C4-2B (cell line): ENCODE measurements around the gene MYBPHL.
A peak's percentile ranks its signal among the peaks of the same experiment; 100 is the strongest.

Source experiments
- H3K27ac ChIP-seq: fragments of 450-650 bp; 2 replicates; pipeline ENCODE4 v1.5.1; 2017
- ZFX ChIP-seq: fragments of 450-650 bp; IDR thresholded peaks from 2 replicates; pipeline ENCODE4 v1.6.1; 2017
- TF ChIP-seq, protein P1 (sequence below): fragments of 450-650 bp; conservative IDR thresholded peaks from 2 replicates; pipeline ENCODE4 v1.5.1; 2017; ENCODE audit warnings: mild to moderate bottlenecking

Gene MYBPHL, protein sequence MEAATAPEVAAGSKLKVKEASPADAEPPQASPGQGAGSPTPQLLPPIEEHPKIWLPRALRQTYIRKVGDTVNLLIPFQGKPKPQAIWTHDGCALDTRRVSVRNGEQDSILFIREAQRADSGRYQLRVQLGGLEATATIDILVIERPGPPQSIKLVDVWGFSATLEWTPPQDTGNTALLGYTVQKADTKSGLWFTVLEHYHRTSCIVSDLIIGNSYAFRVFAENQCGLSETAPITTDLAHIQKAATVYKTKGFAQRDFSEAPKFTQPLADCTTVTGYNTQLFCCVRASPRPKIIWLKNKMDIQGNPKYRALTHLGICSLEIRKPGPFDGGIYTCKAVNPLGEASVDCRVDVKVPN

DNA sequence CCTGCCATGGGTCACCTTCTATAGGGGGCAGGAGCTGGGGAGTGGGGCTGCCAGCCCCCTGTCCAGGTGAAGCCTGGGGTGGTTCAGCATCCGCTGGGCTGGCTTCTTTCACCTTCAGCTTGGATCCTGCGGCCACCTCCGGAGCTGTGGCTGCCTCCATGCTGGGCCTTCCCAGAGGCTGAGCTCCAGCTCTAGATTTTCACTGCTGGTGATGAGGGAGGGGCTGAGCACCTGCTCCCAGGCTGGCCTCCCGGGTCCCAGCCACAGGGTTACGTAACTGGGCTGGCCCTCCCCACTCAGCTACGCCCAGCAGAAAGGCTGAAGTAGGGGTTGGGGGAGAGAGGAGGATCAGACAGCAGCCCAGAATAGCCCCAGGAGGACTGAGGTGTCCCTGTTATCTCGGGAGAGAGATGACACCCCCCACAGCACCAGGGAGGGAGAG lies at the start of gene MYBPHL:
TSS of gene MYBPHL (minus strand) at position 180 of the 442 bp plus-strand sequence. CDS start at position 160, 20 bp downstream.
- H3K27ac ChIP-seq = no peak within 1 kb of the TSS; the same call in 1 of the 2 replicates
- TF ChIP-seq, protein P1, sequence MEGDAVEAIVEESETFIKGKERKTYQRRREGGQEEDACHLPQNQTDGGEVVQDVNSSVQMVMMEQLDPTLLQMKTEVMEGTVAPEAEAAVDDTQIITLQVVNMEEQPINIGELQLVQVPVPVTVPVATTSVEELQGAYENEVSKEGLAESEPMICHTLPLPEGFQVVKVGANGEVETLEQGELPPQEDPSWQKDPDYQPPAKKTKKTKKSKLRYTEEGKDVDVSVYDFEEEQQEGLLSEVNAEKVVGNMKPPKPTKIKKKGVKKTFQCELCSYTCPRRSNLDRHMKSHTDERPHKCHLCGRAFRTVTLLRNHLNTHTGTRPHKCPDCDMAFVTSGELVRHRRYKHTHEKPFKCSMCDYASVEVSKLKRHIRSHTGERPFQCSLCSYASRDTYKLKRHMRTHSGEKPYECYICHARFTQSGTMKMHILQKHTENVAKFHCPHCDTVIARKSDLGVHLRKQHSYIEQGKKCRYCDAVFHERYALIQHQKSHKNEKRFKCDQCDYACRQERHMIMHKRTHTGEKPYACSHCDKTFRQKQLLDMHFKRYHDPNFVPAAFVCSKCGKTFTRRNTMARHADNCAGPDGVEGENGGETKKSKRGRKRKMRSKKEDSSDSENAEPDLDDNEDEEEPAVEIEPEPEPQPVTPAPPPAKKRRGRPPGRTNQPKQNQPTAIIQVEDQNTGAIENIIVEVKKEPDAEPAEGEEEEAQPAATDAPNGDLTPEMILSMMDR = no peak
- no peak for TF ChIP-seq ZFX

DNA sequence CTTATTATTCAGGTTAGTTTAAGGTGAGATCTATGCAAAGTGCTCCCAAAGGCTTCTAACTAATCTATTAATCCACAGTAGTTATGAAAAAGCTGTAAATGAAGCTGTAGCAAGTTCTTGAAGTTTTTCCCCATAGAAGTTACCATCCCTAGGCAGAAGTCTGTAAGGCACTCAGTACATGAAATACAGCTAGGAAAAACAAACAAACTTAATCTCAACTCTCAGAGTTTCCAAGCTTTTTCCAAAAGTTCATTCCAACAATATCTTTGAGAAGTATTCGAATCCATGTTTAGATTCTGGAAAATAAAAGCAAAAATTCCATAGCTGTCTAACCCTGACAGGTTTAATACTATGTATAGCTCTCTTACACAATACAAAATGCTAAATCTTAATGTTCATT lies 49.7 kb upstream of the MYBPHL start:
- no peak for TF ChIP-seq ZFX
- TF ChIP-seq, protein P1 = no peak
- H3K27ac ChIP-seq = no peak overlapping the region

DNA sequence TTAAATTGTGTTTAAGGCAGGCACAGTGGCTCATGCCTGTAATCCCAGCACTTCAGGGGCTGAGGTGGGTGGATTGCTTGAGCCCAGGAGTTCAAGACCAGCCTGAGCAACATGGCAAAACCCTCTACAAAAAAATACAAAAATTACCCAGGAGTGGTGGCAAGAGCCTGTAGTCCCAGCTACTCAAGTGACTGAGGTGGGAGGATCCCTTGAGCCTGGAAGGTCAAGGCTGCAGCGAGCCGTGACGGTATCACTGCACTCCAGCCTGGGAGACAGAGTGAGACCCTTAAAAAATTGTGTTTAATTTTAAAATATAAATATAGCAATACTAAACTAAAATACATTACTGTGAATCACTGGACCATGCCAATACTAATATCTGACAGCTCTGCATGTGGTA lies 48.1 kb upstream of the MYBPHL start:
- TF ChIP-seq, protein P1 = no peak
- no peak for TF ChIP-seq ZFX
- H3K27ac ChIP-seq = no peak overlapping the region

DNA sequence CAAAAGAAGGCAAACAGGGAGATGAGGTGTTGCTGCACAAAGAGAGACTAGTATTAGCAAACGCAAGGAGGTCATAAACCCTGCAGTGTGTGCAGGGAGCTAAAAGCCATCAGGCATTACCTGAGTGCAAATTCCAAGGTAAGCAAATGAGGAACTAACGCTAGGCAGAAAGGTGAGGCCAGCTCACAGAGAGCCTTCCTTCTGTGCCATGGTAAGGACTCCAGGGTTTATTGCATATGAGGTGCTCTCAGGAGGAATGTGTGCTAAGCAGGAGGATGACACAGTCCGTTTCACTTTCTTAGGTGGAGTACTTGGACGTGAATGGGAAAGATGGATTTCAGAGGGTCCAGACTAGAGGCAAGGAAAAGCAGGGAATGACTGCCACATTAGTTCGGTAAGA lies 44.6 kb upstream of the MYBPHL start:
- TF ChIP-seq ZFX = no peak
- TF ChIP-seq, protein P1 = no peak
- peak overlapping the region; percentile 18; the same call in 1 of the 2 replicates for H3K27ac ChIP-seq

DNA sequence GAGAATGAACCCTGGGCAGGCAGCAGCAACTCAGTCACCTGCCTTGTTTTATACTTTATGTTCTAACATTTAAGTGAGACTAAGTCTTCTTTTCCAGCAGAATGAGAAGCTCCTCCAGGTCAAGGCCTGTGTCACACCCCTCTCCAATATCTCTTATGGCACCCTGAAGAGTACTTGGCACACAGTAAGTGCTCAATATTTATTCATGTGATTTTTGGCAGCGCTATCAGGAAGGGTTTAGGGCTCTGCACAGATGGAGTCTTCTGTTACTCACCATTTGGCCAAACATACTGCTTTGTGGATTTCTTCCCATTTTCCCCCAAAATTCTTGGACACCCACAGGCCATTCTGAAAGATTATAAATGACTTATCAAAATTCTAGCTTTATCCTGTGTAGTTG lies 43.8 kb upstream of the MYBPHL start:
- no peak overlapping the region for H3K27ac ChIP-seq
- TF ChIP-seq, protein P1 = no peak
- TF ChIP-seq ZFX = no peak

DNA sequence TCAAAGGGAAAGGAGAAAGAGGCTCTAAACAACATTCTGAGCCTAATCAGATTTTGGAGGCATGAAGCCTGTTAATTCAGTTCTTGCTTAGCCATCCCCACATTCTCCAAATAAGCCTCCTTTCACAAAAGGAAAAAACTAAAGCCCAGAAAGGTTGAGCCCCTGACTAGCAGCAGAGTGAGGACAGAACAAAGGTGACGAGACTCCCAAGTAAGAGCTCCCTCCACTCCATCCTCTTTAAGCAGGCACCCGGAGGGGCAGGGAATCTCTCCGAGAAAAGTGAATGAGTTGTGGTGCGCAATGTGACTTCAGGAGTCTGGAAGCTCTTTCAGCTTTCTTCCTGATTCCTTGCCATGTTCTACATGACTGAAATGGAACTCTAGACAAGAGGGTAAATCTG lies 43.4 kb upstream of the MYBPHL start:
- no peak overlapping the region for H3K27ac ChIP-seq
- TF ChIP-seq, protein P1 = no peak

DNA sequence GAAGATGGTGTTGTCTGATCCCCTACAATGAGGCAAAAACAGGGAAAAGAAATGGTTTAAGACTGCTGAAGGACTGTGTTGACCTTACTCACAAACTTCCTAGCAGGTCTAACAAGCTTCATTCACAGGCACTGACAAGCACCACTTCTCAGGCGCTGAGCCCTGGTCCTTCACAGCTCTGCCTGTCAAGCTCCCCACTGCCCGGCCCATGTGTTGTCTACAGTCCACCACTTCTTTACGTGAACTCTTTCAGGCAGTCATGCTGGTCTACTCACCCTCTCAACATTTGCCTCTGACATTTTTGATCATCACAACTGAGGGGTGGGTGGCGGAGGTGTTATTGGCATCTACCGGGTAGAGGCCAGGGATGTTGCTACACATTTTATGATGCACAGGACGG lies 40.7 kb upstream of the MYBPHL start:
- H3K27ac ChIP-seq = no peak overlapping the region
- TF ChIP-seq, protein P1 = no peak
- TF ChIP-seq ZFX = no peak
